Liver (tissue), 3 donors: ENCODE results near the gene ACOT13.
"Not testable (repeated sequence)": the region's sequence is repeated elsewhere in the genome, so short reads cannot be mapped to it uniquely, and the experiment has no call there.

Experiments
- CTCF ChIP-seq: fragments of 150-350 bp; IDR thresholded peaks from 2 replicates; pipeline ENCODE4 v1.5.1; 2017; ENCODE audit warnings: improper control_type of control experiment, low read depth, low read length; ENCODE audit not compliant: missing input control
- GABPA ChIP-seq, 2 donors: IDR thresholded peaks in 1 of 2; conservative IDR thresholded peaks in 1 of 2; 2 replicates each; pipeline ENCODE4 v1.6.1; 2016; ENCODE audit warnings: antibody characterized with exemption in 2 of 2, mild to moderate bottlenecking in 1 of 2, moderate library complexity in 1 of 2
- JUND ChIP-seq, 2 donors: IDR thresholded peaks; 2 replicates each; pipeline ENCODE4 v1.6.1; 2016; ENCODE audit warnings: antibody characterized with exemption in 2 of 2
- MAX ChIP-seq: IDR thresholded peaks from 2 replicates; pipeline ENCODE4 v1.6.1; 2016; ENCODE audit warnings: antibody characterized with exemption
- NR2F2 ChIP-seq: IDR thresholded peaks from 2 replicates; pipeline ENCODE4 v1.6.1; 2016; ENCODE audit warnings: antibody characterized with exemption
- RAD21 ChIP-seq, 2 donors: IDR thresholded peaks; 2 replicates each; pipeline ENCODE4 v1.6.1; 2016; ENCODE audit warnings: antibody characterized with exemption in 2 of 2, mild to moderate bottlenecking in 2 of 2
- REST ChIP-seq: IDR thresholded peaks from 2 replicates; pipeline ENCODE4 v1.6.1; 2016; ENCODE audit warnings: antibody characterized with exemption, mild to moderate bottlenecking
- TAF1 ChIP-seq: conservative IDR thresholded peaks from 2 replicates; pipeline ENCODE4 v1.6.1; 2016; ENCODE audit warnings: antibody characterized with exemption, mild to moderate bottlenecking
- YY1 ChIP-seq: IDR thresholded peaks from 2 replicates; pipeline ENCODE4 v1.6.1; 2016; ENCODE audit warnings: antibody characterized with exemption, mild to moderate bottlenecking
- TF ChIP-seq, protein P1 (sequence below): IDR thresholded peaks from 2 replicates; pipeline ENCODE4 v1.6.1; 2016; ENCODE audit warnings: antibody characterized with exemption
- donor health status: healthy.
- donor health status: healthy.

DNA sequence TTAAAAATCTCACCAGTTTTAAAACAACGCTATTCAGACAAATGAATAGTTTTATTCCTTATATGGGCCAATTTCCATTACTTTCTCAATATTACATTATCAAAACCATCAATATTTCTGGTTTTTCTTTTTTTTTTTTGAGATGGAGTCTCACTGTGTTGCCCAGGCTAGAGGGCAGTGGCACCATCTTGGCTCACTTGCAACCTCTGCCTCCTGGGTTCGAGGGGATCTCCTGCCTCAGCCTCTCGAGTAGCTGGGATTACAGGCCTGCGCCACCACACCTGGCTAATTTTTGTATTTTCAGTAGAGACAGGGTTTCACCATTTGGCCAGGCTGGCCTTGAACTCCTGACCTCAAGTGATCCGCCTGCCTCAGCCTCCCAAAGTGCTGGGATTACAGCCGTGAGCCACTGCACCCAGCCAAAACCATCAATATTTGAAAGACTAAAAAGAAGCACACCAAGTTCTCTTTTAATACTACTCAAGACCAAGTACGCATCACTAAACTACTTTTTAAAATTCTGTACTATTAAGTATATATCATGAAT, 49.8 kb downstream of the ACOT13 start:
- TF ChIP-seq CTCF; TAF1; MAX; REST; YY1; RAD21 (IDR thresholded peaks at IDR 0.05); NR2F2; GABPA (IDR thresholded peaks at IDR 0.05 in 1 of 2, conservative IDR thresholded peaks at IDR 0.05 in 1 of 2); JUND (IDR thresholded peaks at IDR 0.05): not testable (repeated sequence)
- TF ChIP-seq, protein P1, sequence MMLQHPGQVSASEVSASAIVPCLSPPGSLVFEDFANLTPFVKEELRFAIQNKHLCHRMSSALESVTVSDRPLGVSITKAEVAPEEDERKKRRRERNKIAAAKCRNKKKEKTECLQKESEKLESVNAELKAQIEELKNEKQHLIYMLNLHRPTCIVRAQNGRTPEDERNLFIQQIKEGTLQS = not testable (repeated sequence)
